ENCODE data around the gene DLG5. TPM values are rescaled to one million over a fixed set of nuclear protein-coding genes. Genes with fewer than 3 reads are reported as not detected.

The DLG5 gene
- total and polyA plus RNA-seq, 10 of the 15 experiments (the other 5 are each of a cell fraction or from before 2014, with no cell fraction given): 0.18 to 6.6 (median 2.7) TPM

GRCh38 chr10:77922055-77922454, 4.5 kb downstream of the DLG5 start:
- intact Hi-C loops (cut with micrococcal nuclease; ENCODE audit: unreplicated experiment) (no loop called here), in situ Hi-C loops (cut with MboI) (no loop called here)
- ChIA-PET POLR2A (no interaction called here), SMC1A (ENCODE audit: uncharacterized antibody, unreplicated experiment) (interaction anchor here (2.0 kb wide), 1 partner anchor 10 kb away, joined by 7 read pairs; no protein-coding TSS in a partner anchor), RAD21 (ENCODE audit: unreplicated experiment) (no interaction called here), CTCF (interaction anchor here (0.7 kb wide), 1 partner anchor 63 kb away, joined by 3 read pairs; no protein-coding TSS in a partner anchor)
- no peak for FAIRE-seq
- H3K36me3 ChIP-seq (ENCODE audit: control insufficient read depth in 2 of 2, insufficient read depth in 2 of 2, low read length in 1 of 2): no peaks in the 10 kb centered on the region
- H3K9ac ChIP-seq (ENCODE audit: control insufficient read depth, insufficient read depth, low read length): no peak overlapping the region
- H3K4me1 ChIP-seq (ENCODE audit: control insufficient read depth, insufficient read depth, low read length): peaks cover 9% of the 10 kb centered on the region
- no peaks in the 10 kb centered on the region for H3K9me3 ChIP-seq (replicated peaks; ENCODE audit: control insufficient read depth, insufficient read depth, low read length)
- peaks cover 0 to under 1% of the 10 kb centered on the region in 2 experiments; a peak in 2 of 4 replicates for H3K27me3 ChIP-seq (replicated peaks in 1 of 2; ENCODE audit: control insufficient read depth in 2 of 2, insufficient read depth in 2 of 2, low read length in 1 of 2)
- WGBS (ENCODE audit: insufficient coverage, insufficient replicate concordance, low lambda C conversion rate, missing lambda C conversion rate): 94% methylated on average over 5 of the region's 5 CpGs
- no TSS peak for BruUV-seq (replicated peaks)
- TF ChIP-seq JUND (IDR thresholded peaks at IDR 0.05; ENCODE audit: low read depth, low read length) (no peak), SUZ12 (IDR thresholded peaks at IDR 0.05; ENCODE audit: unreplicated experiment) (no peak), MTA3 (IDR thresholded peaks at IDR 0.05; ENCODE audit: borderline replicate concordance, low read length) (no peak), POLR2AphosphoS2 (IDR thresholded peaks at IDR 0.05; ENCODE audit: low read depth, low read length) (no peak), SUPT20H (IDR thresholded peaks at IDR 0.05; ENCODE audit: borderline replicate concordance, control insufficient read depth, low read depth, low read length) (no peak), IKZF1 (conservative IDR thresholded peaks at IDR 0.05) (no peak)
- TF ChIP-seq, protein P1, sequence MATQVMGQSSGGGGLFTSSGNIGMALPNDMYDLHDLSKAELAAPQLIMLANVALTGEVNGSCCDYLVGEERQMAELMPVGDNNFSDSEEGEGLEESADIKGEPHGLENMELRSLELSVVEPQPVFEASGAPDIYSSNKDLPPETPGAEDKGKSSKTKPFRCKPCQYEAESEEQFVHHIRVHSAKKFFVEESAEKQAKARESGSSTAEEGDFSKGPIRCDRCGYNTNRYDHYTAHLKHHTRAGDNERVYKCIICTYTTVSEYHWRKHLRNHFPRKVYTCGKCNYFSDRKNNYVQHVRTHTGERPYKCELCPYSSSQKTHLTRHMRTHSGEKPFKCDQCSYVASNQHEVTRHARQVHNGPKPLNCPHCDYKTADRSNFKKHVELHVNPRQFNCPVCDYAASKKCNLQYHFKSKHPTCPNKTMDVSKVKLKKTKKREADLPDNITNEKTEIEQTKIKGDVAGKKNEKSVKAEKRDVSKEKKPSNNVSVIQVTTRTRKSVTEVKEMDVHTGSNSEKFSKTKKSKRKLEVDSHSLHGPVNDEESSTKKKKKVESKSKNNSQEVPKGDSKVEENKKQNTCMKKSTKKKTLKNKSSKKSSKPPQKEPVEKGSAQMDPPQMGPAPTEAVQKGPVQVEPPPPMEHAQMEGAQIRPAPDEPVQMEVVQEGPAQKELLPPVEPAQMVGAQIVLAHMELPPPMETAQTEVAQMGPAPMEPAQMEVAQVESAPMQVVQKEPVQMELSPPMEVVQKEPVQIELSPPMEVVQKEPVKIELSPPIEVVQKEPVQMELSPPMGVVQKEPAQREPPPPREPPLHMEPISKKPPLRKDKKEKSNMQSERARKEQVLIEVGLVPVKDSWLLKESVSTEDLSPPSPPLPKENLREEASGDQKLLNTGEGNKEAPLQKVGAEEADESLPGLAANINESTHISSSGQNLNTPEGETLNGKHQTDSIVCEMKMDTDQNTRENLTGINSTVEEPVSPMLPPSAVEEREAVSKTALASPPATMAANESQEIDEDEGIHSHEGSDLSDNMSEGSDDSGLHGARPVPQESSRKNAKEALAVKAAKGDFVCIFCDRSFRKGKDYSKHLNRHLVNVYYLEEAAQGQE (IDR thresholded peaks at IDR 0.05; ENCODE audit: low read depth, low read length): no peak
- no peaks in the 10 kb centered on the region for H4K20me1 ChIP-seq (ENCODE audit: control insufficient read depth, insufficient read depth)
- H2AFZ ChIP-seq (ENCODE audit: control insufficient read depth, low read depth, low read length): no peak overlapping the region
- no peak overlapping the region for H3K4me3 ChIP-seq
- ATAC-seq: no peak
- no peak overlapping the region for H3K27ac ChIP-seq (ENCODE audit: control insufficient read depth, insufficient read depth)
- no peak for DNase-seq (ENCODE audit: low read depth, low spot score)
- no peaks in the 10 kb centered on the region; the same call in none of the 2 replicates for H3K79me2 ChIP-seq (ENCODE audit: control insufficient read depth, insufficient read depth, low read length)
- H3K4me2 ChIP-seq (ENCODE audit: control insufficient read depth, insufficient read depth): no peak overlapping the region
